ENCODE measurements around the gene WASF3.
A peak's percentile ranks its signal among the peaks of the same experiment; 100 is the strongest.

The WASF3 gene

DNA sequence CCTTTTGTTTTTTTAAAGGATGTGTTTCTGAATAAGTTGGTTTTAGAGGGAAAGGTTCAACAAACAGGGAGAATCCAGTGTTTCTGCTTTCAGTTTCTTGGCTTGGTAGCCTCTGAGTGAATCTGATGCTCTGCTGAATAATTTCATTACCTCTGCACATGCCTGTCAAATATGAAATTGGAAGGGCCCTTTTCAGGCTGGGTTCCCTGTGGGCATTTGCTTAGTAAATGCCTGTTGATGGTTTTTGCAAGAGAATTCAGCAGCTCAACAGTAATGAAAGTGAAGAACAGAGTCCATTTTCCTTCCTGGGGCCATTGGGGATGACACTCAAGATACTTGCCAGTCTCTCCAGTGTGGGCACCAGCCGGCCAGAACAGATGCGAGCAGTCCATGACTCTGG lies 128.8 kb downstream of the WASF3 start:
- DNase-seq (ENCODE audit: low read depth) = no peak

DNA sequence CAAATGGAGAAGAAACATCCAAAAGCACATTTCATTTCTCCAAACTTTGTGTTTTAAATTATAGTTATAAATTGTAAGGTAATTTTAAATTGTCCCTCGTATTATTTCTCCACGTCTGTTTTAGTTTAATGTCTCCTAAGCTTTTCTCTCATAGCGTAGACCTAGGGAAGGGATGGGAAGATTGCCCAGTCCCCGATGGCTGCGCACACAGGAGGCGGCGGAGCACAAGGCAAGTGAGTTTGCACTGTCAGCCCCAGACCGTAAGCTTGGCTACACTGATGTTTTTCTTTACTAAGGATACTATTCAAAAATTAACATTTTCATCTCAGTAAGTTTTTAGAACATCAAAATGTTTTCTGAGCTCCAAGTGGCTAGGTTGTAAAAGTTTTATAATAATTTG lies 130.8 kb downstream of the WASF3 start:
- DNase-seq (ENCODE audit: low read depth) = no peak

DNA sequence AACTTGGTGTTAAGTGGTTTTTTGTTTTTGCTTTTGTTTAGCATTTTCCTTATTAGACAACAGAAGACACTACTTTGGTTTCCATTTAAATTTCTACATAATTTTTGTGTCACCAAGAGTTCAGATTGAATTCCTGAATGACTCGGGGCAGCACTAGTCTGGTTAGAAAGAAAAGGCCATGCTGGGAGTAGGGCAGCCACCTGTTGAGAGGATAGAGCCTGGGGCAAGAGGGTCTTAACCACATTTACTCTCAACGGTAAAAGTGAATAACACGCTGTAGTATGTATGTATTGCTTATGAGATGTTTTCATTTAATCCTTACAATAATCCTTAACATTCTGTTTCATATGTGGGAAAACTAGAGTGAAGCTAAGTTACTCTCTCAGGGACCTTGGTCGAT lies 131.5 kb downstream of the WASF3 start:
- DNase-seq (ENCODE audit: low read depth) = no peak

DNA sequence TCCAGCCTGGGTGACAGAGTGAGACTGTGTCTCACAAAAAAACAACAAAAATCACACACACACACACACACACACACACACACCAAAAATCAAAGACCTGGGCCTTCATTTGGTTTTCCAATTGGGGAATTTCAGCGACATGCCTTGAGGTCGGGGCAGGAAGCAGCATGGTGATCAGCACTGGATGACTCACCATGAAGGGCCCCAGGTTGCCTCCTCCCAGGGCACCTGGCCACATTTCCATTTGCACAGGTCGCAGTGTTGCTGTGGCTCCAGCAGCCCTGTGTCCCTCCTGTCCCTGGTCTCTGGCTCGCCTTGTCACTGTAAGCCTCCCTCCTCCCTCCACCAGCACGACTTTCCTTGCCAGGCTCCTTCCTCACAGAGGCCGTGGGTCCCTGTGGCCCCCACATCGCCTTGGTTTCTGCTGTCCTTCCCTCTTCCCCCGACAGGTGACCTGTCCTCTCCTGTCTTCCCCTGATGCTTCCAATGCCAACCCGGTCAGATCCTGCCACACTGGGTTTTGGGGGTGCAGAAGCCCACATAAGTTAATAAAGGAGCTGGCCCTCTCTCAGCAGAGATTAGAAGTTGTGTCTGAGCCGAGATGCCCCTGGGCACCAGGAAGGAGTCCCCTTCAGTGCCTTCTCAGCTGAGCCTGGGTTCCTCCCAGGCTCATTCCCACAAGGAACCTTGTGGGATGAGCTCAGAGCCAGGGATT lies 136.4 kb downstream of the WASF3 start:
- DNase-seq (ENCODE audit: low read depth) = no peak

DNA sequence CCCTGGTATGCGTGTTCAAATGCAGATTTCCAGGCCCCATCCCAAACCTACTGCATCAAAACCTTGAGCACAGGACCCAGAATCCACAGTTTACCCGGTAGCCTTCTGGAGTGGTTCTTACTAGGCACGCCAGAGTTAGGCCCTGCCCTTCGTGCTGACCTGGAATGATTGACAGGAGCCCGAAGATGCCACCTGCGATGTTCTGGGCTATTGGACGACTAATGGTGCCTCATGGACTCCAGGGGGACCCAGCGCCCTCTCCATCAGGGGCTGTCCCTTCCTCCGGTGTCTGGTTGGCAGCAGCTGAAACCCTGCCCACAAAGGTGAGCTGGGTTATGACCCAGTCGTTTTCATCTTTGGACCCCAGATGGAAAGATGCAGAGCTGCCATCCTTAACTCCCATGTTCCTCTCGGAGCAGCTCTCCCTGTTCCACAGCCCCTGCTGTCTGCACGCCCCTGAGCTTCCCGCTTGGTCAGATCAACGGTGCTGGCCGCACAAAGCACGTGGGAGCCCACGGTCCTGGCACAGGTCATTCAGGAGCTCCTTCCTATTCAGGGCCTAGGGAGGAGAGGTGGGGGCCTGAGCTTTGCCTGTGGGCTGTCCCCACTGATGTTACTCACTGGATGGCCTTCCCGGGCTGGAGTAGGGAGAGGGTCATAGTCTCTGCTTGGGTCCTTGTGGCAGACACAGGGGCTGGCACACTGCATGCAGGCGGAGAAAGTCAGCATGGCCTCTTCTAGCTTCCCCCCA lies 137.3 kb downstream of the WASF3 start:
- DNase-seq (ENCODE audit: low read depth) = no peak

DNA sequence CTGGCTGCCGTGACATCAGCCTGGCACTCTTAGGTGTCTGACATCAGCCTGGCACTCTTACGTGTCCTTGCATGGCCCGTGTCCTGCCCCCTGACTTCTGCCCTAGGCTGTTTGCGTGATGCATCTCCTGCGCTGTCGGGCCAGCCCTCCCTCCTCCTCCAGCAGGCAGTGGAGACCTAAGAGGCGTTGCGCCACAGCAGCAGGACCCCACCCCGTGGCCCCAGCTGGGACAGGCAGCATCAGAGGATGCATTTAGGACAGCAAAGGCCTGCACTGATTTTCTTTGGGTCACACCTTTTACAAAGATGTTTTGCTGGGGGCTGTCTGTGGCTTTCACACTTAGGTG lies 137.8 kb downstream of the WASF3 start:
- DNase-seq (ENCODE audit: low read depth) = no peak

DNA sequence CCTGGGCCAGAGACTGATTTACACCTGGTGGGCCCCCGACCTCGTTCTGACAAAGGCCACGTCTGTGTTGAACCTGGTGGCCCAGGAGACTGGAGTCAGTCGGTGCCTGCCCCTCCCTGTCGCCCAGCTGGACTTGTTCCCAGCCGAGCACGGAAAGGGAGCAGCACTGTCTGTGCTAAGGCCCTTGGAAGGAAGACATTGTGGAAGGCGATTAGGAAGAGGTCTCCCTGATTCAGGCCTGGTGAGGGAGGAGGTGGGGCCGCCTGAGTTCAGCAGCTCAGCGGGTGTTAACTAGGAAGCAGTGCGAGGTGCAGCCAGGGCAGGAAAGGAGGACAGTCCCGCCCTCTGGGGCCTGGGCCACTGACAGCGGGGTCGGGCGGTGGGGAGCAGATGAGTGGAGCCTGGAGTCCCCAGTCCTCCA lies 138.4 kb downstream of the WASF3 start:
- DNase-seq (ENCODE audit: low read depth) = no peak

DNA sequence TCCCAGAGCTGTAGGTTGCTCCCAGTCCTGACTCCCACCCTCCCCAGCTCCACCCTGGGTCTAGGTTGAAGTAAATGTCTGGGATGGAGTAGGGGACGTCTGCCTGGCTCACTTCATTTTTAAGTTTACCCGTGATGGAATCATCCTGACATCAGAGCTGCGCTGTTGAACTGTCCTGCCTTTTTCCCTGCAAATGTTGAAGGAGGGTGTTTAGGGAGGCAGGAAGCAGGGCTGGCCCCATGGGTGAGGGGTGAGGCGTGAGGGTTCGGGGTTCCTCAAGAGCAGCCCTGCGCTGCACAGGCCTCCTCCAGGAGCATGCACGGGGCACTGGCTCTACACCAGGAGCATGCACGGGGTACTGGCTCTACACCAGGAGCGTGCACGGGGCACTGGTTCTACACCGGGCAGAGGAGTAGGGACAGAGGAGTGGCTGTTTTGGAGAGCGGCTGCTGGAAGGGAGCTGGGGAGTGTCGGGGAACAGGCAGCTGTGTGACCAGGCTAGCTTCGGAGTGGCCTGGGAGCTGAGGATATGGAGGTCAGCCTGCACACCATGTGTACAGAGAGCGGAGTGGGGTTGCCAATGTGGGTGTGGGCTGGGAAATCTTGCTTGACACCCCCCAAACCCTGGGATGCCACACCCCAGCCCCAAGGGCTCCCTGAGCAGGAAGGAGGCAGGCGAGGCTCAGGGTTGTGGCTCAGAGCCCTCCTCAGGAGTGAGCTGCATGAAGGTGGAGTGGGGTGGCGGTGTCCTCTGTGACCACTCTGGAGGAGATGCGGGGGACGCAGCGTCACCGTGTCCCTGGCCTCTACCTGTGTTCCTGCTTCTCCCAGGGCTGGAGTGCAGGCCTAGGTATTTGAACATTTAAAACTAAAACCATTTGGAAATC lies 139.8 kb downstream of the WASF3 start:
- no peak for DNase-seq (ENCODE audit: low read depth)

GRCh38 chr13:26698392-26699196 lies 141.1 kb downstream of the WASF3 start:
- peak; percentile 68 for DNase-seq (ENCODE audit: low read depth)

DNA sequence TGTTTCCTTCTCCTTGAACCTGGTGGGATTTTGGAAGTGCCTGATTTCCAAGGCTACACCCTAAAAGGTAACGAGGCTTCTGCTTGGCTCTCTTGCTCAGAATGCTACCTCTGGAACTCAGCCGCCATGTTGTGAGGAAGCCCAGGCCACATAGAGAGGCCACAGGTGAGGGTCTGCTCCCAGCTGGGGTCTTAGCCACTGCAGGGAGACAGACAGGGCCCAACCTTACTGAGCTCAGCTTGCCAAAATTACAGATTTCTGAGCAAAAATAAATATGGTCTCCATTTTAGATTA lies 141.7 kb downstream of the WASF3 start:
- no peak for DNase-seq (ENCODE audit: low read depth)

- DNase-seq (ENCODE audit: low read depth) = no peak
These were observed 148.1 kb downstream of the WASF3 start for GRCh38 chr13:26705536-26705935.

DNA sequence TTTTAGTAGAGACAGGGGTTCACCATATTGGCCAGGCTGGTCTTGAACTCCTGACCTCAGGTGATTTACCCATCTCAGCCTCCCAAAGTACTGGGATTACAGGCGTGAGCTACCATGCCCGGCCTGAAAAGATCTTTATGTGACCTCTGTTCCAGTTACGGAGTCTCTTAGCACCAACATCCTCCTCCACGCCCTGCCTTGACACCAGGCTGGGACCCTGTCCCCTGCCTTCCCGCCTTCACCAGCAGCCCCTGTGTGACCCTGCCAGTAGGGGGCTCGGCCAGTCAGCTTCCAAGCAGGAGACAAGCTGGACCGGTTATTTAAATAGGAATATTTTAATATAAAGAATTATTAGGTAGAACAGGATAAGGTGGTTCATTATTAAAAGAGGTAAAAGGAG lies 148.9 kb downstream of the WASF3 start:
- no peak for DNase-seq (ENCODE audit: low read depth)

- peak; percentile 5 for DNase-seq (ENCODE audit: low read depth)
These were observed 149.9 kb downstream of the WASF3 start for GRCh38 chr13:26707122-26708006.

GRCh38 chr13:26708007-26708297 lies 150.5 kb downstream of the WASF3 start:
- no peak for DNase-seq (ENCODE audit: low read depth)

DNA sequence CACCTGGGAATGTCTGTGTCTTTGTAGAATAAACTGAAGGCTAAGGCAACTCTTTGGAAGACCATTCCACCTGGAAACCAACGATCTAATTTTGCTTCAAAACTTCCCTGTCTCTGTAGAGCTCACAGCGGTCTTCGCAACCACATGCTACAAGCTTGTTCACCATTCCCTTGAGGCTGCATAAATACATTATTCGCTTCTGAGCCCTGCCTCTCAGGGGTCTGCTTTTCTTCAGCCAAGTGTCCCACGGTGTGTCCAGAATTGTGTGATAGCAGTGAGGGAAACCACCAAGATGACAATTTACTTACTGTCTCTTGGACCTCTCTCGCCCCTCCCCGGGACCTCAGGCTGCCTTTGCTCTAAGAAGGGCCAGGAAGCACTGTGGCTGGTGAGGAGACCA lies 152.0 kb downstream of the WASF3 start:
- no peak for DNase-seq (ENCODE audit: low read depth)

GRCh38 chr13:26710166-26710565 lies 152.7 kb downstream of the WASF3 start:
- DNase-seq (ENCODE audit: low read depth) = no peak

GRCh38 chr13:26711211-26711610 lies 153.7 kb downstream of the WASF3 start:
- no peak for DNase-seq (ENCODE audit: low read depth)

DNA sequence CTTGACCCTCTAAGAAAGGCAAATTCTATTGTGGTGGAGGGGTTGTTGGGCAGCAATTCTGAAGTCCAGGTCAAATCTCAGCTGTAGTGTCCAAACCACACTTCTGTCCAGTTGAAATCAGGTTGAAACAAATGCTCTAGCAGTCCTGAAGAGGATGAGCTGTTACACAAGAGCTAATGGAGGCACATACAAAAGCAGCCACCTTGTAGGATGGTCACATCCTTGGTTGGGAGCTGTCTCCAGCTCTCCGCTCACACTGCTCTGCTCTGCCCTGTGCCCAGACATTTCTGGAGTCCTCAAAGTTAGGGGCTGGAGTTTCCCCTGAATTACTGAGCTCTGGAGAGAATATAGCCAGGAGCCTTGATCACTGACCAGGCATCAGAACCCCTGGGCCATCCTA lies 155.9 kb downstream of the WASF3 start:
- DNase-seq (ENCODE audit: low read depth) = no peak

- no peak for DNase-seq (ENCODE audit: low read depth)
These were observed 159.5 kb downstream of the WASF3 start for GRCh38 chr13:26716984-26717383.

GRCh38 chr13:26718146-26718545 lies 160.7 kb downstream of the WASF3 start:
- no peak for DNase-seq (ENCODE audit: low read depth)

GRCh38 chr13:26718872-26719271 lies 161.4 kb downstream of the WASF3 start:
- no peak for DNase-seq (ENCODE audit: low read depth)
